ENCODE results near the gene IFI27.

The IFI27 gene

GRCh38 chr14:94104731-94105130 lies 5.8 kb upstream of the IFI27 start:
- Histone ChIP-seq H3K4me3 (ENCODE audit: low read length) (no peak overlapping the region), H3K27me3 (replicated peaks; ENCODE audit: insufficient read depth, low read length) (no peaks in the 10 kb centered on the region), H4K20me1 (ENCODE audit: insufficient read depth, low read length) (no peaks in the 10 kb centered on the region), H3K9me3 (replicated peaks; ENCODE audit: insufficient read depth, low read length) (no peaks in the 10 kb centered on the region), H3K4me2 (ENCODE audit: low read depth, low read length) (no peak overlapping the region), H3K36me3 (replicated peaks; ENCODE audit: insufficient read depth, low read length) (no peaks in the 10 kb centered on the region), H3K27ac (ENCODE audit: low read length) (no peak overlapping the region), H3K4me1 (ENCODE audit: low read length) (no peaks in the 10 kb centered on the region), H3K9me2 (replicated peaks; ENCODE audit: insufficient read depth, low read length) (no peaks in the 10 kb centered on the region), H3F3A (ENCODE audit: insufficient read depth, low read length) (no peaks in the 10 kb centered on the region), H3K79me2 (ENCODE audit: low read length) (no peaks in the 10 kb centered on the region), H3K9ac (ENCODE audit: low read length) (no peak overlapping the region), H2AFZ (ENCODE audit: low read length) (no peak overlapping the region)
- TF ChIP-seq EZH2 (optimal IDR thresholded peaks at IDR 0.05; ENCODE audit: low read depth, low read length) (no peak), CTCF (IDR thresholded peaks at IDR 0.05; ENCODE audit: low read length) (no peak), EZH2phosphoT487 (IDR thresholded peaks at IDR 0.05; ENCODE audit: low read length) (no peak)
- DNase-seq, result no peak

GRCh38 chr14:94109915-94110250 lies 653 bp upstream of the IFI27 start:
- H3K4me1 ChIP-seq (ENCODE audit: low read length), result no peaks in the 10 kb centered on the region
- H3K36me3 ChIP-seq (replicated peaks; ENCODE audit: insufficient read depth, low read length), result no peaks in the 10 kb centered on the region
- DNase-seq, result no peak
- H2AFZ ChIP-seq (ENCODE audit: low read length), result no peak overlapping the region
- H3K9me3 ChIP-seq (replicated peaks; ENCODE audit: insufficient read depth, low read length), result no peaks in the 10 kb centered on the region
- no peak for TF ChIP-seq EZH2 (optimal IDR thresholded peaks at IDR 0.05; ENCODE audit: low read depth, low read length)
- no peak for TF ChIP-seq EZH2phosphoT487 (IDR thresholded peaks at IDR 0.05; ENCODE audit: low read length)
- TF ChIP-seq CTCF (IDR thresholded peaks at IDR 0.05; ENCODE audit: low read length), result no peak
- no peaks in the 10 kb centered on the region for H3K9me2 ChIP-seq (replicated peaks; ENCODE audit: insufficient read depth, low read length)
- H3K4me2 ChIP-seq (ENCODE audit: low read depth, low read length), result no peak overlapping the region
- H3K27me3 ChIP-seq (replicated peaks; ENCODE audit: insufficient read depth, low read length), result no peaks in the 10 kb centered on the region
- H3F3A ChIP-seq (ENCODE audit: insufficient read depth, low read length), result no peaks in the 10 kb centered on the region
- no peak overlapping the region for H3K27ac ChIP-seq (ENCODE audit: low read length)
- H3K4me3 ChIP-seq (ENCODE audit: low read length), result no peak overlapping the region
- no peak overlapping the region for H3K9ac ChIP-seq (ENCODE audit: low read length)
- H3K79me2 ChIP-seq (ENCODE audit: low read length), result no peaks in the 10 kb centered on the region
- H4K20me1 ChIP-seq (ENCODE audit: insufficient read depth, low read length), result no peaks in the 10 kb centered on the region

- H3K4me1 ChIP-seq (ENCODE audit: low read length), result no peaks in the 10 kb centered on the region
- H3K9me2 ChIP-seq (replicated peaks; ENCODE audit: insufficient read depth, low read length), result no peaks in the 10 kb centered on the region
- H3K36me3 ChIP-seq (replicated peaks; ENCODE audit: insufficient read depth, low read length), result no peaks in the 10 kb centered on the region
- H3K27ac ChIP-seq (ENCODE audit: low read length), result no peak overlapping the region
- no peak overlapping the region for H3K9ac ChIP-seq (ENCODE audit: low read length)
- no peaks in the 10 kb centered on the region for H4K20me1 ChIP-seq (ENCODE audit: insufficient read depth, low read length)
- H3K27me3 ChIP-seq (replicated peaks; ENCODE audit: insufficient read depth, low read length), result no peaks in the 10 kb centered on the region
- DNase-seq, result no peak
- no peaks in the 10 kb centered on the region for H3K79me2 ChIP-seq (ENCODE audit: low read length)
- no peak overlapping the region for H2AFZ ChIP-seq (ENCODE audit: low read length)
- no peaks in the 10 kb centered on the region for H3F3A ChIP-seq (ENCODE audit: insufficient read depth, low read length)
- TF ChIP-seq EZH2phosphoT487 (IDR thresholded peaks at IDR 0.05; ENCODE audit: low read length) (no peak), CTCF (IDR thresholded peaks at IDR 0.05; ENCODE audit: low read length) (no peak), EZH2 (optimal IDR thresholded peaks at IDR 0.05; ENCODE audit: low read depth, low read length) (no peak)
- H3K4me3 ChIP-seq (ENCODE audit: low read length), result no peak overlapping the region
- H3K4me2 ChIP-seq (ENCODE audit: low read depth, low read length), result no peak overlapping the region
- H3K9me3 ChIP-seq (replicated peaks; ENCODE audit: insufficient read depth, low read length), result no peaks in the 10 kb centered on the region
Observed at GRCh38 chr14:94111276-94112095, 950 bp downstream of the IFI27 start.
